Brain pericyte (primary cell): ENCODE data around the gene SIRT2.

Experiments used
- DNase-seq: peaks from one replicate; pipeline ENCODE4 v3.0.0-alpha.2; 2012; ENCODE audit warnings: low read depth, low spot score

Gene SIRT2

GRCh38 chr19:38920602-38921419, 21.4 kb upstream of the SIRT2 start:
- no peak for DNase-seq

- DNase-seq = no peak
Measured at GRCh38 chr19:38919837-38920601, 20.6 kb upstream of the SIRT2 start.

- DNase-seq = no peak
Measured at GRCh38 chr19:38918526-38918925, 19.1 kb upstream of the SIRT2 start.

- DNase-seq = no peak
Measured at GRCh38 chr19:38917921-38918491, 18.6 kb upstream of the SIRT2 start.

- DNase-seq = no peak
Measured at GRCh38 chr19:38917516-38917915, 18.1 kb upstream of the SIRT2 start.

- no peak for DNase-seq
Measured at GRCh38 chr19:38915329-38916321, 16.2 kb upstream of the SIRT2 start.

- no peak for DNase-seq
Measured at GRCh38 chr19:38913958-38914357, 14.5 kb upstream of the SIRT2 start.

- no peak for DNase-seq
Measured at GRCh38 chr19:38912600-38913514, 13.4 kb upstream of the SIRT2 start.

GRCh38 chr19:38911388-38912001, 12.1 kb upstream of the SIRT2 start:
- no peak for DNase-seq

- DNase-seq = no peak
Measured at GRCh38 chr19:38910488-38910887, 11.1 kb upstream of the SIRT2 start.

- DNase-seq = no peak
Measured at GRCh38 chr19:38908911-38909310, 9.5 kb upstream of the SIRT2 start.

- no peak for DNase-seq
Measured at GRCh38 chr19:38907670-38908069, 8.3 kb upstream of the SIRT2 start.

GRCh38 chr19:38907227-38907626, 7.8 kb upstream of the SIRT2 start:
- DNase-seq = no peak

GRCh38 chr19:38905620-38906019, 6.2 kb upstream of the SIRT2 start:
- DNase-seq = no peak

- DNase-seq = no peak
Measured at GRCh38 chr19:38904581-38905539, 5.4 kb upstream of the SIRT2 start.

- no peak for DNase-seq
Measured at GRCh38 chr19:38901683-38902082, 2.3 kb upstream of the SIRT2 start.

GRCh38 chr19:38900743-38901190, 1.3 kb upstream of the SIRT2 start:
- no peak for DNase-seq

- no peak for DNase-seq
Measured at GRCh38 chr19:38900202-38900629, 798 bp upstream of the SIRT2 start.
